GM20431 (cell line): ENCODE measurements around the gene DUSP10.

ENCODE experiments used
- in situ Hi-C: fragments of 300-500 bp; cut with MseI, MboI; formaldehyde crosslinking; loops from one replicate; pipeline ENCODE4 v1.15.0; 2020; ENCODE audit warnings: low sequenced_read_pairs; ENCODE audit not compliant: unreplicated experiment

The DUSP10 gene

GRCh38 chr1:221716713-221717484, 25.0 kb downstream of the DUSP10 start:
- in situ Hi-C loops: no loop called here

GRCh38 chr1:221715321-221716169, 26.3 kb downstream of the DUSP10 start:
- in situ Hi-C loops: no loop called here

DNA sequence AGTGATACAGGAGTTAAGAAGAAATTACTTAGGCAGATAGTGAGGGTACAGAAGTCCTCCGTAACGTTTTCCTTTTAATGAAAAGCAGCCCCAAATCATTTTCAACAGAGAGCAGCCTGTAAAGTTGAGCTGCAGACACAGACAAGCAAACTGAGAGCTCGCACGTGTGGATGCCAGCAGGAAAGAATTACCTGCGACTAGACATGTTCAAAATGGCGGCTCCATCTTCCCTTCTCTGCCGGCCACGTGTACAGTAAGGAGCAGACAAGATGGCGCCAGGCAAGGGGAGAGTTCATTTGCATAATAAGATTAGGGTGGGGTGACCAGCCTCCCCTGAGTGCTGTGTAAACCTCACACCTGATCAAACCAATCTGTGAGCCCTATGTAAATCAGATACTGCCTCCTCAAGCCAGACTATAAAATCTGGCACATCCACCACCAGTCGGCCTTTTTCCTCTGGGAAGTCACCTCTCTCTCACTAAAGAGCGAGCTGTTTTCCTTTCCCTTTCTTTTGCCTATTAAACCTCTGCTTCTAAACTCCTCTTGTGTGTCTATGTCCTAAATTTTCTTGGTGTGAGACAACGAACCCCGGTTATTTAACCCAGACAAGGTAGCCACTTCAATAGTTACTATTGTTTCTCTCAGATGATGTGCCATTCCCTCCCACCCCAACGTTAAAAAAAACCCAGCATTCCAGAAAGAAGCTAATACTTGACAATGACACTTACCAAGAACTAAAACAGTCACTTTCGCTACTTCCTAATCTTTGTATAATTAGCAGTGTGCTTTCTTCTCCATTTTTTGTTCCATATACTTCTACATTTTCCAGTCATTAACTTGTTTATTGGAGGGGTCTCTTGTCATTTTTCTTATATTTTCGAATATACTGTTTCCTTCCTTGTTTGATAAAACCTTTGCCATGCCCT, 27.4 kb downstream of the DUSP10 start:
- in situ Hi-C loops: no loop called here

DNA sequence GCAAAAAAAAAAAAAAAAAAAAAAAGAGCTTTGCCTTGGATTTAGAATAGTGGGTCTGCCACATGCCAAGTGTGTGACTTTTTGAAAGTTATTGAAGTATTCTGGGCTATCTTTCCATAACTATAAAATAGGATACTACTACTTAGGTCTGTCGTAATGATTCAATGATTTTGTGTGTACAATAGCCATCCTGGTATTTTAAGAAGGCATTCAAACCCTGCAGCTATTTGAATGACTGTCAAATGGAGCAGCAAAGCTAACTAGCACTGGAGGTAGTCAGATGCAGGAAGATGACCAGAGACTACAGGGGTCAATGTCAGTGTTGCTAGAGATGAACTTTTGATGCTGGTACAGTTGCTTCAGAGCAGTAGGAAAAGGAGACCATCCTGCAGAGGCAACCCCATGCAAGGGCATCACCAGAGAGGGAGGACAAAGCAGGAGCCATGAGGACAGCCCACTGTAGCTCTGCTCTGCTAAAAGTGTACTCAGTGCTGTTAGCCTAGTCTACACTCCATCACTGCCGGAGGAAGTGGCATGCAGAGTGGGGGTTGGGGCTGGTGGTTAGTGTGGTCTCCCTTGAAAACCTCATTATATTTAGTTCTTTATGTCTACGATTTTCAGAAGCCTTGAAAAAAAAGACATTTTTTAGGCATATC, 29.0 kb downstream of the DUSP10 start:
- in situ Hi-C loops: no loop called here

GRCh38 chr1:221712198-221712684, 29.6 kb downstream of the DUSP10 start:
- in situ Hi-C loops: no loop called here

DNA sequence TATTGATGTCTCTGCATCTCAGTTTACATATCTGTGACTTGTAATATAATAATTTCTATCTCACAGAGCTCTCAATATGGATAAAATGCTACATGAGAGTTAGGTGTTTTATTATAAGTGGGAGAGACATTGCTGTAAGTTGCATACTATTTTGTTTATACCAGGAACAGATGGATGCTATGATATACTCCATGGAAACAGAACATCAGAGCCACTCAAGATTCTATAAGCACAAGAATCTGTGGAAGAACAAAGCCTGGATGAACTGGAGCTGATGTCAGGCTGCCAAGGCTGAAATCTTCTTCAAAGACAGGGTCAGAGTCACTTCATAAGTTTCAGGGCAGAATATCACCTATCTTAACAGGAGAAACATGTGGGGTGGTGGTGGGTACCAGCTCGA, 30.2 kb downstream of the DUSP10 start:
- in situ Hi-C loops: no loop called here

DNA sequence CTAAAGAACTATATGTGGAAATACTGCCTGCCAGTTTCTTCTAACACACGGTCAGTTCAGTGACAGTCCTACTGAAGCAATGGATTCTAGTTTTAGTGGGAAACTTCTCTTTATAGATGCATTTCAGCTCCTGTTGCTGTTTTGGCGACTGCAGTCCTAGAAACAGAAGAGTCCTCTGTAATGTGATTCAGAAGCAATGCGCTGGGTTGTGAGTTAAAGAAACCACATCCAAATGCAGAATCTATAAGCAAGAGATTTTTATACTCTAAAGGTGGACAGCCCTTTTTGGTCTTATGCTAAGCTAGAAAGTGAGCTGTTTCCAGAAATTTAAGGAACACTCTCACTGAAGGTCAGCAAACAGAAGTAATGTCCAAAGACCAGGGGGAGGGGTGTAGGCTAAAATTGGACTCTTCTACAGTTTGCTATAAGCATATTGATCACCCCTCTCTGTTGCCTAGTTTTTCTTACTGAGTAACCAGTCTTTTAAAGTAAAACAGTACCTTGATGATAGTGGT, 30.8 kb downstream of the DUSP10 start:
- in situ Hi-C loops: no loop called here

DNA sequence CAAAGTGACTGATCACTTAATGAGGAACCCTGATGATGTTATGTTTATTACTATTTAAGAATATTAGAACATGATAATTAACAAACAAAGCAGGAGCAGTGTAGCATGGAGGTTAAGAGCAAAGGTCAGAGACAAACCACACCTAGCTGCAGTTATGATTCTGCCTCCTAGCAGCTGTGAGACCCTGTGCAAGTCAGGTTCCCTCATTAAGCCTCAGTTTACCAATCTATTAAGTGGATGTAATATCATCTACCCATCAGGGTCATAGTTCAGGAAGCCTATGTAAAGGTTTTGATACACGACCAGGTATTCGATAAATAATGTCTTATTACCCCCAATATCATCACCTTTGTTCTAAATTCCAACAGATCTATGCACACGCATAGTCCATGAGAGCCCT, 32.0 kb downstream of the DUSP10 start:
- in situ Hi-C loops: no loop called here

DNA sequence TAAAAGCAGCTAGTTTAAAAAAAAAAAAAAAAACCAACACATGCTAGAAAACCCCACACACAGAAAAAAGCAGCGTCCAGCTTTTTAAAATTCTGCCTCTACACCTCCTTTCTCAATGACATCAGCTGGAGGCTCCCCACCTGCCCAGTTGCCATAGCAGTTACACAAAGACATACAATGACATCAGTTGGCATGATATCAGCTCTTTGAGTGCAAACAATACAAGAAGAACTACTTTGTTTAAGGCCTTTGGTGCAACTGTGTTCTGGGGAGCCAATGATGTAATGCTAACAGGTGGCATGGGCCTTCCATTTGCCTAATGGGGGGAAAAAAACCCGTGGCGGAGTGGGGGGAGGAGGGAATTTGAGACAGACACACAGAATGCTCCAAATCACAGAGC, 32.9 kb downstream of the DUSP10 start:
- in situ Hi-C loops: no loop called here

GRCh38 chr1:221708076-221708571, 33.8 kb downstream of the DUSP10 start:
- in situ Hi-C loops: no loop called here

- in situ Hi-C loops: no loop called here
Observed at GRCh38 chr1:221706876-221707582, 34.9 kb downstream of the DUSP10 start.

GRCh38 chr1:221706191-221706590, 35.7 kb downstream of the DUSP10 start:
- in situ Hi-C loops: no loop called here

DNA sequence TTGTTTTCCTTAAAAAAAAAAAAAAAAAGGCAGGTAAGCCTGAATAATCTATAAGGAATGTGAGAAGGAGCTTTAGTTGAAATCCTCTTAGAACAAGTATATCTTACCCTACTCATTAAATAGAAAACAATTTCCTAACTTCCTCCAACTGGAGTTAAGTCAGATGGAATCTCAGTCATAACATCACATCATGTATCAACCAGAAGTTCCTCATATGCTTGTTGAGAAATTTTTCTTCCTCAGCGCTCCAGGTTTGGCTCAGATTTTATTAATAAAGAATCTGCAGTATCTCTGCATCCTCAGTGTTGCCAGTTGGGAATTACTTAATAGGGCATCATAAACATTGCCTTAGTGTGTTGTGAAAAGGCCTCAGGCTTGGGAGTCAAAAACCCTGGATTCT, 37.6 kb downstream of the DUSP10 start:
- in situ Hi-C loops: no loop called here

DNA sequence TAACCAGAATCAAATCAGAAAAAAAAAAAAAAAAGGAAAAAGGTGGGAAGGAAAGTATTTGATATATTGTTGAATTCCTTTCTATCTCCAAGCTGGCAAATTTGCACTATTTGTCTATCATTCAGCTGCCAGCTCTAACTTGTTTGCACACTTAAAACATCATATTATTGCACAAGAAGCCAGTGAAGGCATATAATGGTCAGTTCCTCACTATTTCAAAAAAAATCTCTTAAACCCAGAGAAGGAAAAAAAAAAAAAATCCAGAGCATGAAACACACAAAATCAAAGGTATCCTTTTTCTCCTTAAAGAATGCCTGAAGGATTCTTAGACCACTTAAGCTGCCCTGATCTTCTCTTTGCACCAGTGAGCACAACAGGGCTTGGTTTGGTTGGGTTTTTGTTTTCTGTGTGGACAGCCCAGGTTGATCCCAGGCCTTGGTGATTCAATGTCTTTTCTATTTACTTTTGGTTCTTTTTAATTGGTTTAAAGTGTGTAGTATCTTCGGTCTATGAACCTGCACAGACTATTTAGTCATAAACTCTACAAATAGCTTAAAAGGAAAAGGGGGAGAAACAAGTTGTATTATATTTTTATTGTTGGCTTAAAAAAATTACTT, 40.2 kb downstream of the DUSP10 start:
- in situ Hi-C loops: no loop called here

GRCh38 chr1:221700948-221701347, 40.9 kb downstream of the DUSP10 start:
- in situ Hi-C loops: no loop called here

DNA sequence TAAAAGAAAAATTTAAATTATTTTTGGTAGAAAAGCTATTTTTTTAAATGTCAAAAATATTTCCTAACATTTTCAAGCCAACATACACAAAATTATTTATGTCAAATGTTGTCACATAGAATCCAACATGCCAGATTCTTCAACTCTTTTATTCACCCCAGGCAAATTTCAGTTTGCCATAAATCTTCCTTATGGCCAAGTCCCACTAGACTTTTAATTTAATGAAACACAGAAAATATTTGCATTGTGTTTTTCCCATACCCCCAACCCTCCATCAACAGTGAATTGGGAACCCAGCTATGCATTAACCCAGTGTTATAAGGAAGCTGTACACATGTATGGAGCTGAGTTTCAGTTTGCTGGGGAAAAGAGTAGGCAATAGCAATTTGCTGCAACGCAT, 41.4 kb downstream of the DUSP10 start:
- in situ Hi-C loops: no loop called here

DNA sequence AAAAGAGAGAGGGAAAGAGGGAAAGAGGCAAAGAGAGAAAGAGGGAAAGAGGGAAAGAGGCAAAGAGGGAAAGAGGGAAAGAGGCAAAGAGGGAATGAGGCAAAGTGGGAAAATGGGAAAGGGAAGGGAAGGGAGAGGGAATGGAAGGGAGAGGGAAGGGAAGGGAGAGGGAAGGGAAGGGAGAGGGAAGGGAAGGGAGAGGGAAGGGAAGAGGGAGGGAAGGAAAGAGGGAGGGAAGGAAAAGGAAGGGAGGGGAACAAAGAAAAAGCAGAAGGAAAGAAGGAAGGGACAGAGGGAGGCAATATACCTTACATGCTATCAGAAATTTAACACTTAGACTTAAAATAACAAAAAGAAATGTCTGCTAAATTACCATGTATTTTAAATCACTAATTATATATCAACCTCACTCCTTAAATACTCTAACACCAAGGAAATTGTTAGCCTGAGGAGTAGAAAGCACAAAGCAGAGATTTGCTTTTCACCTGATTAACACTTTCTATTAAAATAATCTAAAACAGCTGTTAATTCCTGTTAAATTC, 41.8 kb downstream of the DUSP10 start:
- in situ Hi-C loops: no loop called here

- in situ Hi-C loops: no loop called here
Observed at GRCh38 chr1:221699577-221699976, 42.3 kb downstream of the DUSP10 start.
